HG03575 (cell line): ENCODE results near the gene MRS2.
A peak's percentile ranks its signal among the peaks of the same experiment; 100 is the strongest.
"Not testable (repeated sequence)": the region's sequence is repeated elsewhere in the genome, so short reads cannot be mapped to it uniquely, and the experiment has no call there.

Source experiments
- ATAC-seq: cut with Tn5 transposase; IDR thresholded peaks from one replicate; pipeline ENCODE4 v1.9.1; 2021; ENCODE audit not compliant: unreplicated experiment, insufficient number of reproducible peaks, low FRiP score; ENCODE audit errors: extremely low read depth

Gene MRS2

DNA sequence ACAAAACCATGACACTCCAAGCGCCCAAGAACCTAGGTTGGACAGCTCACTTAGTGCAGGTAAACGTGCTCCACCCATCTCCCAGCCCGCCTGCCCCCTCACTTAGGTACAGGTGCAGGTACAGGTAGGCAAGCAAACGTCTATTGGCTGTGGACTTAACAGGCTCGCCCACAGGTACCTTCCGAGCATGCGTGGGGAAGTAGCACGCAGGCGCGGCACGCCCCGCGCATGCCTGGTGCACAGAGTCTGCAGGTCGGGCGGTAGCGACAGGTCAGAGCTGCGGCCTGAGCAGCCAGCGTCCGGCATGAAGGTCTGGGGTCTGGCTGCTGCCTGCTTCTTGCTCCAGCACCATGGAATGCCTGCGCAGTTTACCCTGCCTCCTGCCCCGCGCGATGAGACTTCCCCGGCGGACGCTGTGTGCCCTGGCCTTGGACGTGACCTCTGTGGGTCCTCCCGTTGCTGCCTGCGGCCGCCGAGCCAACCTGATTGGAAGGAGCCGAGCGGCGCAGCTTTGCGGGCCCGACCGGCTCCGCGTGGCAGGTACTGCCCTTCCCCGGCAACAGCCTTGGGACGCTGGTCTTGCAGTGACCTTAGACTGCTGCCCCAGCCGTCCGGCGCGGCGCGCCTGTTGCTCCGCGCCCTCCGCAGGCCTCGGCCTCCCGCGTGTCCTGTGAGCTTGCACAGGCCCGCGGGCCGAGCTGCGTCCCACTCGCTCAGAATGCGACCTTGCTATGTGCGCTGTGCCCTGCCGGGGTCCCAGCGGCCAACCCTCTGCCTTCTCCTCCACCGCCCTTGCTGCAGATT, at the start of gene MRS2:
MRS2 (plus strand) TSS at position 240 of the 804 bp plus-strand sequence; CDS start at position 351, 111 bp downstream.
- peak; percentile 81 for ATAC-seq

GRCh38 chr6:24353861-24354260, 48.9 kb upstream of the MRS2 start:
- ATAC-seq, result no peak

- ATAC-seq, result no peak
Measured at GRCh38 chr6:24355393-24355792, 47.3 kb upstream of the MRS2 start.

DNA sequence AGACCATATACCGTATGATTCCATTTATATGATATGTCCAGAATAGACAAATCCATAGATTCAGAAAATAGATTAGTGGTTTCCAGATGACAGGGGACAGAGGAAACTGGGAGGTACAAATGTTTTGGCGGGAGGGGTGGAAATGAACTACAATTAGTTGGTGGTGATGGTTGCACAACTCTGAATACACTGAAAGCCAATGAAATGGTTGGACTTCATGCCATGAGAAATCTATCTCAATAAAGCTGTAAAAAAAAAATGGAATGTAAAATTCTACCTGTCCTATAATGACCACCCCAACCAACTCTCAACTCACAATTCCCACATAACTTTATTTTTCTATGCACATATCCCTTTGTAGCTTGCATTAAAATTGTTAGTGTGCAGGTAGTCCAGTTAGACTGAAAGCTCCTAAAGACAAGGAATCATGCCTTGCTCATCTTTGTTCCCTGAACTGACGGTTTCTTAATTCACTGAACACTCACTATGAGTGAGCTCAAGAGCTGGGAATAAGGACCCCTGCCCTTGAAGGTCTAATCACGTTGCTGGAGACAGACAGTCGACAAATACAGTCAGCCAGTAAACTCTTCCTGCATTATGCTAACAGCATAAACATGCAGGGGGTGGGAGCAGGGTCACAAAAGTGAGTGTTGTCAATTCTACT, 46.3 kb upstream of the MRS2 start:
- no peak for ATAC-seq

- ATAC-seq, result no peak
Measured at GRCh38 chr6:24357336-24358218, 45.2 kb upstream of the MRS2 start, which contains the start of gene DCDC2. Gene DCDC2 (minus strand): TSS chr6:24358059. CDS start chr6:24357750, 309 bp downstream.

DNA sequence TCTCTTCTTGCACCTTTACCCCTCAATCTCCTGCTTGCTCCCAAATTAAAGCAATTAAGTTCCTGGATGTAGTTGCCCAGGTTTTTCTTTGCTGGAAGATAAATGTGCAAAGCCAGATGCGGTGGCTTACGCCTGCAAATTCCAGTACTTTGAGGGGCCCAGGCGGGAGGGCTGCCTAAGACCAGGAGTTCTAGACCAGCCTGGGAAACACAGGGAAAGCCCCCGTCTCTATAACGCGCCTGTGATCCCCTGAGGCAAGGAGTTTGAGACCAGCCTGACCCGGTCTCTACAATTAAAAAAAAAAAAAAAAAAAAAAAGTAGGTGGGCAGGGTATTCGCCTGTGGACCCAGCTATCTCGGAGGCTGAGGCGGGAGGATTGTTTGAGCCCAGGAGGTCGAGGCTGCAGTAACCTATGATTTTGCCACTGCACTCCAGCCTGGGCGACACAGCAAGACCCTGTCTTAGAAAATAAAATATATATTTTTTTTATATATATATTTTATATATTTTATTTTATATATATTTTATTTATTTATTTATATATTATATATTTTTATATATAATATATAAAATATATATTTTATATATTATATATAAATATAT, 44.4 kb upstream of the MRS2 start:
- ATAC-seq, result no peak

GRCh38 chr6:24359640-24360454, 42.9 kb upstream of the MRS2 start:
- ATAC-seq, result peak; percentile 52

GRCh38 chr6:24362363-24362762, 40.4 kb upstream of the MRS2 start:
- ATAC-seq, result not testable (repeated sequence)

GRCh38 chr6:24365103-24365633, 37.6 kb upstream of the MRS2 start:
- ATAC-seq, result not testable (repeated sequence)

- no peak for ATAC-seq
Measured at GRCh38 chr6:24374612-24375011, 28.1 kb upstream of the MRS2 start.

GRCh38 chr6:24376871-24377270, 25.9 kb upstream of the MRS2 start:
- no peak for ATAC-seq

DNA sequence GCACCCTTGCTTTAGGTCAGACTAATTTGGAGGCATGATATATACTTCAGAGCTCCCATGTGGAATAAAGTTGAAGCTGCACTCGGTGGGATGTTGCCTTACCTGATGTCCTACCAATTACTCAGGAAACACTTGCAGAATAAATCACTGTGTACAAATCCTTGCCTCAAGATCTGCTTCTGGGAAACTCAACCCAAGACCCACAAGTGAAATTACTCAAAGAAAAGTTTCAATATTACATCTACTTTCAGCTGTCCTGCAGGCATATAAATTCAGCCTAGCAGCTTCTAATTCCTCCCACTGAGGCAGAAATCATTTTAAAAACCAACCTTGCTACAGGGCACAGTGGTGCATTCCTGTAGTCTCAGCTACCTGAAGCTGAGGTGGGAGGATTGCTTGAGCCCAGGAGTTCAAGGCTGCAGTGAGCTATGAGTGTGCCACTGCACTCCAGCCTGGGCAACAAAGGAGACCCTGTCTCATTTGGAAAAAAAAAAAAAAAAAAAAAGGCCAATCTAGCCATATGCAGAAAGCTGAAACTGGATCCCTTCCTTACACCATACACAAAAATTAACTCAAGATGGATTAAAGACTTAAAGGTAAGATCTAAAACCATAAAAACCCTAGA, 24.2 kb upstream of the MRS2 start:
- ATAC-seq, result no peak

DNA sequence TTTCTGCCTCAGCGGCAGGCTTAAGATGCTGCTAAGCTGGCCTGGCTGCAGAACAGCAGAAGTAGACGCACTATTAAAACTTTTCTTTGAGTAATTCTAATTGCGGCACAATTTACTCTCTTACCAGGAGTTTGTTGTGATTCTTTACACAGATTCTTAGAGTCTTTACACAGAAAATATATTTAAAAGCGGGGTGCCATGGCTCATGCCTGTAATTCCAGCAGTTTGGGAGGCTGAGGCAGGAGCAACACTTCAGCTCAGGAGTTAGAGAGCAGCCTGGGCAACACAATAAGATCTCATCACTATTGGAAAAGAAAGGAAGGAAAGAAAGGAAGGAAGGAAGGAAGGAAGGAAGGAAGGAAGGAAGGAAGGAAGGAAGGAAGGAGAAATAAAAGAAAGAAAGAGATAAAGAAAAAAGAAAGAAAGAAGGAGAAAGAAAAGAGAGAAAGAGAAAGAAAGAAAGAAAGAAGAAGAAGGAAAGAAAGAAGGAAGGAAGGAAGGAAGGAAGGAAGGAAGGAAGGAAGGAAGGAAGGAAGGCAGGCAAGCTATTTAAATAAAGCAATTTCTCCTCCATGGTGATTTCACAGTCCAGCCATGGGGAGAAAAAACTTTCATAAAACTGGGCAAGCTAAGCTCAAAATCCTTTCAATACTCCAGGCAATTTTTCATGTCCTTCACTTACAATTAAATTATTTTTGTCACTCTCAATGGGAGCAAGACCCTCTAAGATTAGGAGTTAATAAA, 21.1 kb upstream of the MRS2 start:
- no peak for ATAC-seq

- ATAC-seq, result no peak
Measured at GRCh38 chr6:24382220-24382540, 20.6 kb upstream of the MRS2 start.

GRCh38 chr6:24382891-24383494, 19.7 kb upstream of the MRS2 start:
- not testable (repeated sequence) for ATAC-seq

- not testable (repeated sequence) for ATAC-seq
Measured at GRCh38 chr6:24384369-24385130, 18.2 kb upstream of the MRS2 start.
